ENCODE measurements around the gene SRP72.
A peak's percentile ranks its signal among the peaks of the same experiment; 100 is the strongest.
"Not testable (repeated sequence)": the region's sequence is repeated elsewhere in the genome, so short reads cannot be mapped to it uniquely, and the experiment has no call there.

Gene SRP72

DNA sequence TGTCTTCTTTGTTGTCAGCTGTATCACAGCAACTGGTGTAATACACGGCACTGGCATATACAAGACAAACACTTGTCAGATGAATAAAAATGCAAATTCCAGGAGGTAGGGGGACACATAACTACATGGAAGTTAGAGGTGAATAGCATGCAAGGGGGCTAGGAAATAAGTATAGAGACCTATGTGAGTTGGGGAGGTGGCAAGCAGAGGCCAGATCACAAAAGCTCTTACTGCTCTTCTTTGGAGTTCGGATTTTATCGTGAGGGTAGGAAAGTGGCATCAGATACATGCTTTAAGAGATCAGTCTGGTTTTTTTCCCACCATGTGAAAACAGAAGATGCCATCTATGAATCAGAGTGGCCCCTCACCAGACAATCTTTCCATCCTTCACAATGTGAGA lies 2.8 kb upstream of the SRP72 start:
- DNase-seq (ENCODE audit: low read depth, low spot score) = no peak

DNA sequence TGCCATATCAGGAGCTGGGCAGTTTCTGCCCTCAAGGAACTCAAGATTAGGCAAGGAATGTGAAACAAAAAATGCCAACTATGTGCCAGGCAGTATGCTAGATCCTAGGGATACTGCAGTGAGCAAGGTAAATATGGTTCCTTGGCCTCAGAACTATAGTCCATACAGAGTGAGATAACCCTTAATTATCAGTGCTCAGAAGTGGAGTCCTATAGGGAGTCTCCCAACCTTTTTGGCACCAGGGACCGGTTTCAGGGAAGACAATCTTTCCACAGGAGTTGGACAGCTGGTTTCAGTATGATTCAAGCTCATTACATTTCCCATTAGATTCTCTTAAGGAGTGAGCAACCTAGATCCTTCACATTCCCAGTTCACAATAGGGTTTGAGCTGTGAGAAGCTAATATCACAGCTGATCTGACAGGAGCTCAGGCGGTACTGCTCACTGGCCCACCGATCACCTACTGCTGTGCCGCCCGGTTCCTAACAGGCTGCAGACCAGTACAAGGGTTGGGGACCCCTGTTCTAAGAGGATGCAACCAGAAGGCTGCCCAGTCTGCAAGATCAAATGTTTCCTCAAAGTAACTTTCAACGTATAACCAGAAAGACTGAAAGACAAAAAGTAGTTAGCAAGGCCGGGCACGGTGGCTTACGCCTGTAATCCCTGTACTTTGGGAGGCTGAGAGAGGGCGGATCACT lies 1.7 kb upstream of the SRP72 start:
- no peak for DNase-seq (ENCODE audit: low read depth, low spot score)

DNA sequence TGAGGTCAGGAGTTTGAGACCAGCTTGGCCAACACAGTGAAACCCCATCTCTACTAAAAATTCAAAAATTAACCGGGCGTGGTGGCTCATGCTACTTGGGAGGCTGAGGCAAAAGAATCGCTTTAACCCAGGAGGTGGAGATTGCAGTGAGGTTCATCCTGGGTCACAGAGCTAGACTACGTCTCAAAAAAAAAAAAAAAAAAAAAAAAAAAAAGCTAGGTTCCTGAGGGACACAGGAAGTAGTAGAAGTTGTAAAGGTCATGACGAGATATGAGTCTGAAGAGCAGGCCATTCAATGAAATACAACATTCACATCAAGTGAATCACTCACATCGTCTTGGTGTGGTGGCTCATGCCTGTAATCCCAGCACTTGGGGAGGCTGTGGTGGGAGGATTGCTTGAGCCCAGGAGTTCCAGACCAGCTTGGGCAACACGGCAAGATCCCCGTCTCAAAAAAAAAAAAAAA lies 1.1 kb upstream of the SRP72 start:
- DNase-seq (ENCODE audit: low read depth, low spot score) = not testable (repeated sequence)

DNA sequence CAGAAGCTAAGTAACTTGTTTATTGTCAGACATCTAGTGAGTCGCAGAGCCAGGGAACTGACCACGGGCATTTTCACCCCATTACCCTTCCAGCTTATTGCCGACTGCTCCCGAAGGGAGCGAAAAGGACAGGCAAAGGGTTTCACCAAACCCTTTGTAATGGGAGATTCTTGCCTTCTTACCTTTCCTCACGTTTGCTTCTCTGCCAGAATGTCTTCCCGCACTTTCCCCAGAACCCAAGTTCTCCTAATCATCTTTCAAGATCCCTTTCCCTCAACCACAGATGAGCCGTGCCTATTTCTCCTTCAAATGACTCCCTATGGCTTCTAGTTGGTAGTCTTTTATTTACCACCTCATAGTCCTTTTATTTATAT lies 520 bp upstream of the SRP72 start:
- no peak for DNase-seq (ENCODE audit: low read depth, low spot score)

DNA sequence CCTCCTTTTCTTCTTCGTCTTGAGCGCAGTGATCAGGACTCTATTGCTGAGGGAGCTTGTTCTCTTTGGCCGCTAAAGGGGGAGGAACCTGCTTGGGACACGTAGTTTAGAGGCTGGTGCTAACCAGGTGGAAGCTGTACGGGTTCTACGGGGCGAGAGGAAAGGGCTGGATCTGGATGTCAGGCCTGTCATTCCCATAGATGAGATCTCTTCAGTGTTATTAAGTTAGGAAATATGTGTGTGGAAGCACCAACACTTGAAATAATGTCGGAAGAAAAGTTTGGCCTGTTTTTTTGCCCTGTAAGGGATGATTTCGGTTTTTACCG lies 643 bp downstream of the SRP72 start:
- no peak for DNase-seq (ENCODE audit: low read depth, low spot score)

DNA sequence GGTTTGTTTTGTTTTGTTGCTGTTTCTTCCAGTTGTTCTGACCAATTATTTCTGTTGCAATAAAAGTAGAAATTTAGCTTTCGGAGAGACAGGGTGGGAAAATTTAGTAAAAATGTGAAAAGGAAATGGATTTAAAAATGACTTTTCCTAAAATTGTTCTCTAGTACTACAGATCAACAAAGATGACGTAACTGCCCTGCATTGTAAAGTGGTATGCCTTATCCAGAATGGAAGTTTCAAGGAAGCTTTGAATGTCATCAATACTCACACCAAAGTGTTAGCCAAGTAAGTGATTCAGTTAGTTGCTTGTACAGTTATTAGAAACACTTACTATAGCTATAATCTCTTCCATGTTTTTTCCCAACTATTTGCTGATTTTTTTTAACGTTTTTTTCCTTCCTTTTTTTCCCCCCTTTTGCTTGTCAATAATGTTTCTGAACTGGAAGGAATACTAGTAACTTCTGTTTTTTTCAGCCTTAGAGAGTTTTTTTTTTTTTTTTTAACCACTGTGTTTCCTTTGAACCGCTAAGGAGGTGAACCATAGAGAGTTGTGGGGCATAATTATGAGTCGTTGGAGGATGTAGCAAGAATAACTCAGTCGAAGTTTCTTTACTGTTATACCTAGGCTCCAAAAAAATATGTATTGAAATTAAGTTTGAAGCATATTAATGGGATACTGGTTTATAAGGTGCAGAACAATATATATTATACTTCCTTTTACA lies 2.2 kb downstream of the SRP72 start:
- no peak for DNase-seq (ENCODE audit: low read depth, low spot score)

DNA sequence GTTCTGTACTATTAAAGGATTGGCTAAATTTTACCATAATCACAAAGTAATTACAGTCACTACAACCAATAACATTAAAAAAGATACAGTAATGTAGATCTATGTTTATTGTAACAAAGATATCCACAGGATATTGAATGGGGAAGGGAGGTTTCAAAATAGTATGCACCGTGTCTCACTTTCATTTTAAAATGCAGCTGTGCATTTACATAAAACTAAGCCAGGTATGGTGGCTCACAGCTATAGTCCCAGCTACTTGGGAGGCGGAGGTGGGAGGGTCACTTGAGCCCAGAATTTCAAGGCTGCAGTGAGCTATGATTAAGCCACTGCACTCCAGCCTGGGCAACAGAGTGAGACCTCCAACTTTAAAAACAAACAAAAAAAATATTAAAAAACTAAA lies 8.5 kb downstream of the SRP72 start:
- no peak for DNase-seq (ENCODE audit: low read depth, low spot score)

DNA sequence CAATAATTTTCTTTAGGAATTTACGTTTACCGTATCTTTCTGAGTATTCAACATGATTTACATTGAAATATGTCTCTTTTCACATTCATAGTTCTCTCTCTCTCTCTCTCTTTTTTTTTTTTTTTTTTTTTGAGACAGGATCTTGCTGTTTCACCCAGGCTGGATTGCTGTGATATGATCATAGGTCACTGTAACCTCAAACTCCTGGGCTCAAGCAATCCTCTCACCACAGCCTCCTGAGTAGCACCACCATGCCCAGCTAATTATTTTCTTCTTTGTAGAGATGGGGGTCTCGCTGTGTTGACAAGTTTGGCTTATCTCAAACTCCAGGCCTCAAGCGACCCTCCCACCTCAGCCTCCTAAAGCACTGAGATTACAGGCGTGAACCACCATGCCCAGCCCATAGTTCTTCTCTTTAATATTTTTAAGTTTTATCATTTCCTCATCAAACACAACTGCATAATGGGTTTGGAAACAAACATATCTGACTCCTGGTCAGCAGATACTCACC lies 9.8 kb downstream of the SRP72 start:
- no peak for DNase-seq (ENCODE audit: low read depth, low spot score)

DNA sequence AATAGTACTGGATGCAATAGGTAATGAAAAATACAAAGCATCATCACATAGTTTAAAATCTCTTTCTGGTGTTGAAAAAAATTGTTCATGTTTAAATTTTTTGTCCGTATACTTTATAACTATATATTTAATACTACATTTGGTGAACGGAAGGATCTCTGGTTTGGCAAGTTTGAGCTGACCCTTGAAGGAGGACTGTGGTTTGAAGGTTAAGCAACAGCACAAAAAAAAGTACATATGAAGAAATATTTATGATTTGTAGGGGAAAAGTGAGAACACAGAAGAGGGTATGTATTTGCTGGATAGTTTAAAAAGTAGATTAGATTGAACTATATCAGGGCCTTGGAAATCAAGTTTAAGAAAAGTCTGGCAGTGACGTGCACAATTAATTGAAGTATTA lies 13.3 kb downstream of the SRP72 start:
- DNase-seq (ENCODE audit: low read depth, low spot score) = no peak

DNA sequence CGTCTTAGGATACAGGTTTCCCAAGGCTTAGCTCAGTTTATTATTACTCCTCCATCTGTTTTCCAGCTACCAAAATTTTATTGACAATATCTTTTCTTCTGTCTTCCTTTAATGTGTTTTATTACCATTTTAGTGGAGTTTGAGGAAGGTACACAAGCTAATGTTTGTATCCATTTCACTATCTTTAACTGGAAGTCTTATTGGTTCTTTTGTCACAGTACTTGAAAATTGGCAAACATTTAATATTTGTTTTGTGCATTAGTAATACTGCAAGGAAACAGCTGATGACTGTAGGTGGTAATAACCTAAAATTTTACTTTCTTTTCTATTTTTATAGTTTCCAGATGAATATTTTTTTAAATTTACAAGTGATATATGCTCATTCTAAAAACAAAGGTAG lies 28.8 kb downstream of the SRP72 start:
- DNase-seq (ENCODE audit: low read depth, low spot score) = no peak

DNA sequence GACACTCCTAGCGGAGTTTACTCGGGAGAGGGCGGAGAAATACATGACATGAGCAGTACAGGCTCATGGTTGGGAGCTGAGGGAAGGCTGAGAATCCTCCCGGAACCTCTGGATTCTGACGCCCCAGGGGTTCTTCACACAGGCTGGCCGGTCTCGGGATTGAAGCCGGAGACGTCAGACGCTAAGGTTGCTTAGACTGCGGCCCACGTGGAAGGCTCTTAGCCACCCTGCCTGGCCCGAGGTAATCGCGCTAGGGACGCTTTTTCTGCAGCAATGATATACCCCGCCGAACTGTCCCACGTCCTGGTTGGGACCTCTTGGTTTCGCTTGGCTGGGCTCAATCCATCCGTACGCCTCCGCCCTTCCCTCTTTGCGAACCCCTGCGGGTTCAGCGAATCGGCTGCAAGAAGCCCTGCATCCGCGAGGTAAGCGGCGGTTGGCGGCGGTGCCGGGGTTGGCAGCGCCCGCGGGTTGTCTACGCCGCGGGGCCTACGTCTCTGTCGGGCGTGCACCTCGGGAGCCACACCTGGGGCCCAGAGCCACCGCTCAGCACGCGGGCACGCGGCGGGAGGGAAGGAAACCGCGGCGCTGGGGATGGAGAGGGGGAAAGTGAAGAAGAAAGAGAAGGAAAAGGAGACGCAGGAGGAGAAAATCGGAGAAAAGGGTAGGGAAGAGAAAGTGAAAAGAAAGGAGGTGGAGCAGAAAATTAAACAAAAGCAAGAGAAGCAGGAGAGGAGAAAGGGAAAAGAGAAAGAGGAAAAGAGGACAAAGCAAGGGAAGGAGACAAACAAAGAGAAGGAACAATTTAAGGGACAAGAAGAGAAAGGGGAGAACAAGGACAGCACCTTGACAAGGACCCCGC lies 38.1 kb downstream of the SRP72 start, which contains the start of gene ARL9:
ARL9 (plus strand) TSS at position 523 of the 862 bp plus-strand sequence; CDS start at position 595, 72 bp downstream.
- DNase-seq (ENCODE audit: low read depth, low spot score) = peak; percentile 35

DNA sequence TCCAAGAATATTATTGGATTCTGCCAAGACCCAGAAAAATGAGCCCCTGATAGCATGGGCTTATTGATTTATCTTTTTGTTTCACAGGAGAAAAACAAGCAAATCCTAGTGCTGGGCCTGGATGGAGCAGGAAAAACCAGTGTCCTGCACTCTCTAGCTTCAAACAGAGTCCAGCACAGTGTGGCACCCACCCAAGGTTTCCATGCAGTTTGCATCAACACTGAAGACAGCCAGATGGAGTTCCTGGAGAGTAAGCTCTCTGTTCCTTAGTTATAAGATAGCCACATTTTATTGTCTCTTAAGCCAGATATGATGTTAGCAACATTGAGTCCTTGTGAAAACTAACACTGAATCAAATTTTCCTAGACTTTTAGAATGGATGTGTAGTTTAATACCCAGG lies 43.7 kb downstream of the SRP72 start:
- no peak for DNase-seq (ENCODE audit: low read depth, low spot score)

DNA sequence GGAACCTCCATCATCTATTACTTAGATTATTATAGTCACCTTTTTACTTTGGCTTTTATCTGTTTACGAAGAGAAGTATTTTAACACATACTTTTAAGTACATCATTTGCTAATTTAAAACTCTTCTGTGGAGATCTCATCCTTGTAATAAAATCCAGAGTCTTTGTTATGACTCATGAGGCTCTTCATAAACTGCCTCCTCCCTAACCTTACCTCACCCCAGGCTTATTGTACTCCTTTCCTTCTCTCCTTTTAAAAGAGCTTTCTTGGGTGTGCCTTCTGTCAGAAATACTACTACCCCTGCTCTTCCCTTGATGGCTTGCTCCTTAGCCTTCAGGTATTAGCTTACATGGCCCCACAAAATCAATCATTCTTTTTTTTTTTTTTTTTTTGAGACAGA lies 44.7 kb downstream of the SRP72 start:
- DNase-seq (ENCODE audit: low read depth, low spot score) = no peak

DNA sequence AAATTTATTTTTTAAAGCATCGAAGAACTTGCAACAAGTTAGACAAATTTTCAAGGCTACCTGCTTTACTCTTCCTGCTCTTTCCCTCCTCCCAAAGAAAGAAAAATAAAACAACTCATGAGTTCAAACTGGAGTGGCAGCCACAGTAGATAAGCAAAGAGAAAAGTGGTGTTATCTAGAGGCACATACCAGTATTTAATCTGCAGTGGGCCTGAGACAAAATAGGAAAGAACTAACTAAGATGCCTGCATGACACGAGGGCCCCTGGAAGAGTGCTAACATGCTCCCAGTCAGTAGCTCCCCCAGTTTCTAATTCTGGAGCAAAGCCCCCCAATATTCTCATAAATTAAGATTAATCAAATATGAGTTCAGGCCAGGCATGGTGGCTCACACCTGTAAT lies 46.1 kb downstream of the SRP72 start:
- no peak for DNase-seq (ENCODE audit: low read depth, low spot score)

DNA sequence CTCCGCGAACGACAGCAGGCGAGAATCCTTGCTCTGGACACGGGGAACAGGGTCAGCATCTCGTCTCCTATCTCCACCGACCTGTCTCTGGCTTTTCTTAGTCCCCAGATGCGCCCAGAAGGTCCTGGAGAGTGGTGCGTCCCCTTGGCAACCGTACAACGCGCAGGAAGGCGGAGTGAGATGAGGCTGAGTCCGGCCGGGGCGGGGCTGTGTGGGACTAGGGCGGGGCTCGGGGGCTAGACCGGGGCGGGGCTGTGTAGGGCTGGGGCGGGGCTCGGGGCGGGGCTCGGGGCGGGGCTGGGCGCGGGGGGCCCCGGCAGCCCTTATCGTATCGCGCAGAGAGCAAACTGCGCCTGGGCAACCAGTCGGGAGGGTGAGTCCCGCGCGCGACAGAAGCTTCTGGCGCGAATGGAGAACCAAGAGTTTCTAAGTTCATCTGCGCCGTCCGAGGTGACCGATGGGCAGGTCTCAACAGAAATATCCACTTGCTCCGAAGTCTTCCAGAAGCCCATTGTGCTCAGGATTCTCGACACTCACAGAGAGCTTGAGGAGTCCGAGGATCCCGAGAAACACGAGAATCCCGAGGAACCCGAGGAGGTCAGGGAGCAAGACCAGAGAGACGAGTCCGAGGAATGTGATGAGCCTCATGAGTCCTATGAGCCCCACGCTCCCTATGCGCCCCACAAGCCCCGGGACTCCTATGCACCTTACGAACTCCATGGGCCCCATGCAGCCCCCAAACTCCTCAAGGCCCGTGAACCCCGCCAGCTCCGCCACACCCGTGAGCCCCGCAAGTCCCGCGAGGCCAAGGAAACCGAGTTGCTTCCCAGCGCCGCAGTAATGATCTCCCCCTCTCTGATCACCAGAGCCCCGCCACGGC lies 63.1 kb downstream of the SRP72 start:
- peak; percentile 58 for DNase-seq (ENCODE audit: low read depth, low spot score)

DNA sequence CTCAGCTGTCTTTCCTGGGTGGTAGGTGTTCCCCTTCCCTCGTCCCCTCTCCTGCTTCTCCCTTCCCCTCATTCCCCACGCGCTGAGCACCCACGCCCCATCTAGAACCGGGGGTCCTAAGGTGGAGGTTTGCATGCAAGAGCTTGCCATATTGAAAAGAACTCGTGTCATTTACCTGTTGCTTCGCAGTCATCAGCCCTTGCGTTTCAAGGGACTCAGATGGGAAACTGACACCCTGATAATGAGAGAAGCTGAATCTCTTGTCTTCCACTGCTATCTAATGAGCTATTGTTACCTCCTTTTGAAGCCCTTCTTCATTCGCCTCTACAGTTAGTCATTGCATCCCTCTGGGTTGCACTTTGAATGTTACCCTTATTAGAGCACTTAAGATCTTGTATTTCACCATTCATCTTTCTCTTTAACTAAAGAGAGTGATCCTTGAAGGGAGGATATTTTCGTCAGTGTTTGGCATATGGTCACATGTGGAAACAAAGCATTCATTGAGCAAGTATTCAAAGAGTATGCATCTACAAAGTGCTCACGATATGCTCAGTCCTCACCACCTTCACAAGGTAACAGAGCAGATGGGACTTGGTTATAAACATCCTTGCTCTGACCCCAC lies 63.8 kb downstream of the SRP72 start:
- no peak for DNase-seq (ENCODE audit: low read depth, low spot score)

DNA sequence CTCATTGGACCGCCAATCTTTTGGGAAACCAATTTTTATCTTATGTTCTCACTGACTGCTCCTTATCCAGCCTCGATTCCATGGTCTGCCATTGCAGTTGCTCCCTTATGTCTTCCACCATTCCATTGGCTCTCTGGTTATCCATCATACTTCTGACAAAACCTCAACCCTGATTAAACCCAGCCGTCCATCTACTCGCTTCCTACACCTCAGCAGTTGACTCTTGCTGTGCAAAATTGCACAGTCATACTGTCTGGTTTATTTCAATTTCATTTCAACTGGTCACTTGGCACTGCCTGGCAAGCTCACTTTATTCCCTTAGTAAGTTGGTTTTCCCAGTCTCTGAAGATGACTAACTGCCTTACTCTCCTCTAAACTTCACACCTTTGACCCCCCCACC lies 64.4 kb downstream of the SRP72 start:
- no peak for DNase-seq (ENCODE audit: low read depth, low spot score)

DNA sequence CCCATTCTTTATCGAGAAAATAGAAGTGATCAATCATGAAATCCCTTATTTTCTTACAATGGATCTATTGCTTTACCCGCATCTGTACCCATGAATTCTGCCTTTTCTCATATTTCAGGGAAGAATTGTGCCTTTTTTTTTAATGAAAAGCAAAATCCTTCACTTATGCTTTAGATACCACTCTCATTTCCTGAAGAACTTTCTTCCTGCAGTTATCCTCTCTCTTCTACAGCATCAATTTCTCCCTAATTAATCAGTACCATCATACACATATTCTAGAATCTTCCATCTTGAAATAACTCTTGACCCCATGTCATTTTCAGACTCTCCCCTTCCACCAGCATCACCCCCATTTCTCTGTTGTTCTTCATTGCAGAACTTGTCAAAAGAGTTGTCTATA lies 64.8 kb downstream of the SRP72 start:
- no peak for DNase-seq (ENCODE audit: low read depth, low spot score)

DNA sequence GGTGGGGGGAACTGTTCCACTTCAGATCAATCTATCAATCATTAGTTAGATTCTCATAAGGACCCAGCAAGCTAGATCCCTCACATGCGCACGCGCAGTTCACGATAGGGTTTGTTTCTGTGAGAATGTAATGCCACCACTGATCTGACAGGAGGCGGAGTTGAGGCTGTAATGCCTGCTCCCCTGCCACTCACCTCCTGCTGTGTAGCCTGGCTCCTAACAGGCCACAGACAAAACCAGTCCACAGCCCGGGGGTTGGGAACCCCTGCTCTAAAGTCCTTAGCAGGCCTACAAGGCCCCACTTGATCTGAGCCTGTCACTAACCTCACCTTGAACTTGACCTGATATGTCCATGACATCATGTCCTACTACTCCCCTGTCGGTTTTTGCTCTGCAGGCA lies 68.5 kb downstream of the SRP72 start:
- no peak for DNase-seq (ENCODE audit: low read depth, low spot score)

DNA sequence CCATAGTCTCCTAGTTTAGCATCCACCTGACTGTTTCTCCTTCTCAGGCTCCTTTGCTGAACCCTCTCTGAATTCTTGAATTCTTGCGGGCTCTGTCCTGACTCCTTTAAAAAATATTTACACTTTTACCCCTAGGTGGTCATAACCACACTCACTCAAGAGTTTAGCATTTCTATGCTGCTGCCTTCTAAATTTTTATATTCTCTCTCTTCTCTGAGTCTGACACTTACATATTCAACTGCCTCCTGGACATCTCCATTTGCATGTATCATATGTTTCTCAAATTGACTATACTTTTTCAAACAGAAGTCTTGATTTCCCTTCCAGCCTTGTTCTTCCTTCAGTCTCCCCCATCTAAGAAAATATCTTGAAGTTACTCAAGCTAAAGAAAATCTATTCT lies 69.7 kb downstream of the SRP72 start:
- DNase-seq (ENCODE audit: low read depth, low spot score) = no peak

DNA sequence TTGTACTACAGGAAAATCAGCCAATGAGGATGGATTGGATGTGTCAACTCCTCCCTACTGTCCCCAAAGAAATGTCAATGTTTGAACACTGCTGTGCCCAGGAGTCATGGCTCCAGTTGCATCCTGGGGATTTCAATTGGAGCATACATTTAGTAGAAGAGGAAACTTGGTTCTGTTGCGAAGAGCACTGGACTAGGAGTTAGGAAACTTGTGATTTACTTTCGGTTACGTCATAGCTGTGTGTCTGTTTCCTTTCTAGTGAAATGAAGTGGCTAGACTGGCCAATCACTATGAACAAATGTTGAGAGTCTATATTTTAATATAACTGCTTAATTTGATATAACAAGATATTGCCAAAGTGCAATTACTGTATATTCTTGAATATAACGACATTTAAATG lies 73.4 kb downstream of the SRP72 start:
- DNase-seq (ENCODE audit: low read depth, low spot score) = no peak
